Neuronal stem cell (in vitro differentiated cells): ENCODE measurements around the gene FGFR4.

Source experiments
- DNase-seq: peaks from one replicate; pipeline ENCODE4 v3.0.0-alpha.2; 2013; ENCODE audit warnings: low spot score
- H2AFZ ChIP-seq: one replicate; pipeline ENCODE4 v1.6.1; 2013; ENCODE audit warnings: mild to moderate bottlenecking, low read length, inconsistent platforms
- H2AK5ac ChIP-seq: 2 replicates; pipeline ENCODE4 v1.6.1; 2013; ENCODE audit warnings: low read depth, mild to moderate bottlenecking, inconsistent platforms, low read length, moderate library complexity, mixed read lengths
- H2BK120ac ChIP-seq: 2 replicates; pipeline ENCODE4 v1.6.1; 2013; ENCODE audit warnings: low read depth, mild to moderate bottlenecking, inconsistent platforms, low read length, moderate library complexity, mixed read lengths
- H2BK12ac ChIP-seq: one replicate; pipeline ENCODE4 v1.6.1; 2013; ENCODE audit warnings: low read length, inconsistent platforms
- H2BK15ac ChIP-seq: 2 replicates; pipeline ENCODE4 v1.6.1; 2013; ENCODE audit warnings: mild to moderate bottlenecking, low read length, inconsistent platforms, mixed read lengths
- H2BK5ac ChIP-seq: one replicate; pipeline ENCODE4 v1.6.1; 2013; ENCODE audit warnings: inconsistent platforms, mild to moderate bottlenecking, low read length, moderate library complexity
- H3K14ac ChIP-seq: one replicate; pipeline ENCODE4 v1.6.1; 2013; ENCODE audit warnings: low read length, inconsistent platforms
- H3K18ac ChIP-seq: 2 replicates; pipeline ENCODE4 v1.6.1; 2013; ENCODE audit warnings: low read length, inconsistent platforms
- H3K23ac ChIP-seq: 2 replicates; pipeline ENCODE4 v1.6.1; 2013; ENCODE audit warnings: low read depth, mild to moderate bottlenecking, mixed read lengths, low read length, inconsistent platforms; ENCODE audit not compliant: poor library complexity
- H3K27ac ChIP-seq: replicated peaks from 3 replicates; pipeline ENCODE4 v1.5.1; 2013; ENCODE audit warnings: low read length, inconsistent platforms
- H3K27me3 ChIP-seq, 3 experiments: 2 replicates each; pipeline ENCODE4 v1.6.1; 2013; ENCODE audit warnings: low read length in 3 of 3, mild to moderate bottlenecking in 2 of 3, inconsistent platforms in 1 of 3, low read depth in 1 of 3, mixed read lengths in 1 of 3, moderate library complexity in 1 of 3; ENCODE audit not compliant: control insufficient read depth in 3 of 3, insufficient read depth in 3 of 3
- H3K36me3 ChIP-seq, 2 donors: replicated peaks in 1 of 2; 2 replicates each; pipeline ENCODE4 v1.6.1; 2013; ENCODE audit warnings: low read length in 2 of 2; ENCODE audit not compliant: control insufficient read depth in 2 of 2, insufficient read depth in 2 of 2
- H3K4ac ChIP-seq: 2 replicates; pipeline ENCODE4 v1.6.1; 2013; ENCODE audit warnings: inconsistent platforms, mild to moderate bottlenecking, low read length, moderate library complexity
- H3K4me1 ChIP-seq, 2 donors: 1 replicate in 1 of 2; 2 replicates in 1 of 2; pipeline ENCODE4 v1.6.1; 2013; ENCODE audit warnings: low read length in 2 of 2, low read depth in 1 of 2; ENCODE audit not compliant: control insufficient read depth in 2 of 2, insufficient read depth in 1 of 2
- H3K4me2 ChIP-seq: one replicate; pipeline ENCODE4 v1.6.1; 2013; ENCODE audit warnings: mild to moderate bottlenecking, low read length, inconsistent platforms; ENCODE audit not compliant: insufficient read depth, poor library complexity, severe bottlenecking
- H3K4me3 ChIP-seq, 2 donors: 2 replicates each; pipeline ENCODE4 v1.5.1; 2013; ENCODE audit warnings: low read length in 2 of 2, mild to moderate bottlenecking in 2 of 2, inconsistent platforms in 1 of 2, moderate library complexity in 1 of 2
- H3K79me1 ChIP-seq: one replicate; pipeline ENCODE4 v1.6.1; 2013; ENCODE audit warnings: low read depth, mild to moderate bottlenecking, inconsistent platforms, low read length, moderate library complexity
- H3K9ac ChIP-seq: one replicate; pipeline ENCODE4 v1.6.1; 2013; ENCODE audit warnings: mild to moderate bottlenecking, low read depth, low read length, inconsistent platforms; ENCODE audit not compliant: poor library complexity
- H3K9me3 ChIP-seq, 2 donors: replicated peaks in 1 of 2; 2 replicates each; pipeline versions ENCODE3 to v1.6.1; 2013; ENCODE audit warnings: low read length in 2 of 2, mild to moderate bottlenecking in 2 of 2, inconsistent platforms in 1 of 2, low read depth in 1 of 2, mixed read lengths in 1 of 2, moderate library complexity in 1 of 2; ENCODE audit not compliant: control insufficient read depth in 2 of 2, insufficient read depth in 1 of 2
- H4K8ac ChIP-seq: one replicate; pipeline ENCODE4 v1.6.1; 2013; ENCODE audit warnings: low read depth, mild to moderate bottlenecking, inconsistent platforms, low read length, moderate library complexity
- H4K91ac ChIP-seq: one replicate; pipeline ENCODE4 v1.6.1; 2013; ENCODE audit warnings: low read length, low read depth, mild to moderate bottlenecking, inconsistent platforms; ENCODE audit not compliant: poor library complexity
- WGBS, 2 donors: extraction: QIAGEN DNeasy Blood & Tissue Kit; methylation state at CpG; one replicate each; pipeline ENCODE4 v1.1.7; 2013; ENCODE audit warnings: missing lambda C conversion rate in 2 of 2, mixed read lengths in 1 of 2; ENCODE audit not compliant: insufficient read length in 2 of 2, insufficient replicate concordance in 1 of 2; ENCODE audit errors: extremely low coverage in 2 of 2; 5-methylcytosine and 5-hydroxymethylcytosine counted together

FGFR4 gene

DNA sequence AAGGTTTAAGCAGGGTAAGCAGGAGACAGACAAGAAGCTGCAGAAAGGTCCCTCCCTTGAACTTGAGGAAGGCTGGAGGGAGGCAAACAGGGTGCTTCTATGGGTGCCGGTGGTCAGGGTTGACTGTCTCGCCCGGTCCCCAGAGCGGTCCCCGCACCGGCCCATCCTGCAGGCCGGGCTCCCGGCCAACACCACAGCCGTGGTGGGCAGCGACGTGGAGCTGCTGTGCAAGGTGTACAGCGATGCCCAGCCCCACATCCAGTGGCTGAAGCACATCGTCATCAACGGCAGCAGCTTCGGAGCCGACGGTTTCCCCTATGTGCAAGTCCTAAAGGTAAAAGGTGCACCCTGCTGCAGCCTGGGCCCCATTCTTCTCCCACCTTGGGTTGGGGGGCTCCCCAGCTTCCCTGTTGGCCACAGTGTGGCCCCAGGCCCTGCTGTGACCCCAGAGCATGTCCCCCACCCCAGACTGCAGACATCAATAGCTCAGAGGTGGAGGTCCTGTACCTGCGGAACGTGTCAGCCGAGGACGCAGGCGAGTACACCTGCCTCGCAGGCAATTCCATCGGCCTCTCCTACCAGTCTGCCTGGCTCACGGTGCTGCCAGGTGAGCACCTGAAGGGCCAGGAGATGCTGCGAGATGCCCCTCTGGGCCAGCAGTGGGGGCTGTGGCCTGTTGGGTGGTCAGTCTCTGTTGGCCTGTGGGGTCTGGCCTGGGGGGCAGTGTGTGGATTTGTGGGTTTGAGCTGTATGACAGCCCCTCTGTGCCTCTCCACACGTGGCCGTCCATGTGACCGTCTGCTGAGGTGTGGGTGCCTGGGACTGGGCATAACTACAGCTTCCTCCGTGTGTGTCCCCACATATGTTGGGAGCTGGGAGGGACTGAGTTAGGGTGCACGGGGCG lies 5.7 kb downstream of the FGFR4 start:
- peaks cover 0 to 52% (median 4%) of the 10 kb centered on the region in 3 experiments for H3K27me3 ChIP-seq
- H2AK5ac ChIP-seq: no peak overlapping the region
- peak overlapping the region; percentile 3 for H3K18ac ChIP-seq
- WGBS, 2 donors: no CpG with 5 or more reads among the region's 32 CpGs
- no peak overlapping the region for H3K4ac ChIP-seq
- H3K14ac ChIP-seq: no peak overlapping the region
- no peak overlapping the region for H2BK120ac ChIP-seq
- peak overlapping the region; percentile 70 for H3K23ac ChIP-seq
- H3K4me2 ChIP-seq: no peak overlapping the region
- no peak overlapping the region for H3K4me3 ChIP-seq
- peaks cover 3 to 16% of the 10 kb centered on the region in 2 donors for H3K4me1 ChIP-seq
- H4K91ac ChIP-seq: no peak overlapping the region
- peaks cover 3% of the 10 kb centered on the region for H3K79me1 ChIP-seq
- H2AFZ ChIP-seq: no peak overlapping the region
- no peak overlapping the region for H2BK15ac ChIP-seq
- DNase-seq: no peak
- peak overlapping the region; percentile 42 for H2BK12ac ChIP-seq
- H3K36me3 ChIP-seq: peaks cover 0 to 17% of the 10 kb centered on the region in 2 donors
- H4K8ac ChIP-seq: peak overlapping the region; percentile 74
- no peak overlapping the region for H3K9ac ChIP-seq
- H2BK5ac ChIP-seq: no peak overlapping the region
- no peak overlapping the region for H3K27ac ChIP-seq
- no peaks in the 10 kb centered on the region for H3K9me3 ChIP-seq

DNA sequence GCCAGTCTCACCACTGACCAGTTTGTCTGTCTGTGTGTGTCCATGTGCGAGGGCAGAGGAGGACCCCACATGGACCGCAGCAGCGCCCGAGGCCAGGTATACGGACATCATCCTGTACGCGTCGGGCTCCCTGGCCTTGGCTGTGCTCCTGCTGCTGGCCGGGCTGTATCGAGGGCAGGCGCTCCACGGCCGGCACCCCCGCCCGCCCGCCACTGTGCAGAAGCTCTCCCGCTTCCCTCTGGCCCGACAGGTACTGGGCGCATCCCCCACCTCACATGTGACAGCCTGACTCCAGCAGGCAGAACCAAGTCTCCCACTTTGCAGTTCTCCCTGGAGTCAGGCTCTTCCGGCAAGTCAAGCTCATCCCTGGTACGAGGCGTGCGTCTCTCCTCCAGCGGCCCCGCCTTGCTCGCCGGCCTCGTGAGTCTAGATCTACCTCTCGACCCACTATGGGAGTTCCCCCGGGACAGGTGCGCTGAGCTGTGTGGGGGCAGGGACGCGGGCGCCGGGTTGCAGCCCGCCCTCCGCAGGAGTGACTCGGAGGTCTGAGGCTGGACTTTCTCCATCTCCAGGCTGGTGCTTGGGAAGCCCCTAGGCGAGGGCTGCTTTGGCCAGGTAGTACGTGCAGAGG lies 6.5 kb downstream of the FGFR4 start:
- no peak overlapping the region for H2BK5ac ChIP-seq
- peak overlapping the region; percentile 42 for H2BK12ac ChIP-seq
- no peaks in the 10 kb centered on the region for H3K9me3 ChIP-seq
- H2AFZ ChIP-seq: no peak overlapping the region
- H3K27me3 ChIP-seq: peaks cover 0 to 53% (median 2%) of the 10 kb centered on the region in 3 experiments
- no peak overlapping the region for H3K27ac ChIP-seq
- no peak overlapping the region for H2AK5ac ChIP-seq
- peak overlapping the region; percentile 97 for H3K14ac ChIP-seq
- WGBS, 2 donors: no CpG with 5 or more reads among the region's 40 CpGs
- no peak overlapping the region for H3K4me3 ChIP-seq
- H2BK120ac ChIP-seq: no peak overlapping the region
- no peak for DNase-seq
- H4K91ac ChIP-seq: no peak overlapping the region
- no peak overlapping the region for H2BK15ac ChIP-seq
- H3K4me2 ChIP-seq: no peak overlapping the region
- peaks cover 3% of the 10 kb centered on the region for H3K79me1 ChIP-seq
- H3K23ac ChIP-seq: peak overlapping the region; percentile 70
- H3K36me3 ChIP-seq: peaks cover 0 to 19% of the 10 kb centered on the region in 2 donors
- peaks cover 3 to 14% of the 10 kb centered on the region in 2 donors for H3K4me1 ChIP-seq
- H3K4ac ChIP-seq: no peak overlapping the region
- peak overlapping the region; percentile 74 for H4K8ac ChIP-seq
- no peak overlapping the region for H3K18ac ChIP-seq
- H3K9ac ChIP-seq: no peak overlapping the region

DNA sequence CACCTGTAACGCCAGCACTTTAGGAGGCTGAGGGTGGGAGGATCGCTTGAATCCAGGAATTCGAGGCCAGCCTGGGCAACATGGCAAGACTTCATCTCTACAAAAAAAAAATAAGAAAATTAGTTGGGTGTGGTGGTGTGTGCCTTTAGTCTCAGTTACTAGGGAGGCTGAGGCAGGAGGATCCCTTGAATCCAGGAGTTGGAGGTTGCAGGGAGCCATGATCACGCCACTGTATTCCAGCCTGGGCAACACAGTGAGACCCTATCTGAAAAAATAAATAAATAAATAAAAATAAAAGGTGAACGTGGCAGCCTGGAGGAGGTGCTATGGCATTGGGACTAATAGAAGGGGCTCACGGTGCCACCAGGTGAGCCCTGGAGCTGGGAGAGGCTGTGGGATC lies 7.1 kb downstream of the FGFR4 start:
- Histone ChIP-seq H2AK5ac (no peak overlapping the region), H2BK120ac (no peak overlapping the region), H3K79me1 (peaks cover 3% of the 10 kb centered on the region), H3K4me1 (peaks cover 5 to 15% of the 10 kb centered on the region in 2 donors), H2BK5ac (no peak overlapping the region), H3K18ac (no peak overlapping the region), H2BK12ac (no peak overlapping the region), H4K91ac (no peak overlapping the region), H2BK15ac (no peak overlapping the region), H3K4me3 (no peak overlapping the region), H3K4ac (no peak overlapping the region), H4K8ac (no peak overlapping the region), H3K14ac (no peak overlapping the region), H3K23ac (peak overlapping the region; percentile 70), H3K27me3 (peaks cover 0 to 53% (median 2%) of the 10 kb centered on the region in 3 experiments), H3K9me3 (no peaks in the 10 kb centered on the region), H3K4me2 (no peak overlapping the region), H3K9ac (no peak overlapping the region), H3K27ac (no peak overlapping the region), H2AFZ (no peak overlapping the region), H3K36me3 (peaks cover 0 to 17% of the 10 kb centered on the region in 2 donors)
- WGBS, 2 donors: no CpG with 5 or more reads among the region's 6 CpGs
- DNase-seq: no peak
